HL-60/S4 treated with retinoic acid at 250 ng/mL for 4 days and 3 days (cell line): ENCODE measurements around the gene HOXB13.

Experiments
- in situ Hi-C: fragments of 300-500 bp; cut with MboI; formaldehyde crosslinking; loops from 2 replicates; pipeline ENCODE4 v1.7.0; 2022; ENCODE audit warnings: low sequenced_read_pairs

Gene HOXB13

DNA sequence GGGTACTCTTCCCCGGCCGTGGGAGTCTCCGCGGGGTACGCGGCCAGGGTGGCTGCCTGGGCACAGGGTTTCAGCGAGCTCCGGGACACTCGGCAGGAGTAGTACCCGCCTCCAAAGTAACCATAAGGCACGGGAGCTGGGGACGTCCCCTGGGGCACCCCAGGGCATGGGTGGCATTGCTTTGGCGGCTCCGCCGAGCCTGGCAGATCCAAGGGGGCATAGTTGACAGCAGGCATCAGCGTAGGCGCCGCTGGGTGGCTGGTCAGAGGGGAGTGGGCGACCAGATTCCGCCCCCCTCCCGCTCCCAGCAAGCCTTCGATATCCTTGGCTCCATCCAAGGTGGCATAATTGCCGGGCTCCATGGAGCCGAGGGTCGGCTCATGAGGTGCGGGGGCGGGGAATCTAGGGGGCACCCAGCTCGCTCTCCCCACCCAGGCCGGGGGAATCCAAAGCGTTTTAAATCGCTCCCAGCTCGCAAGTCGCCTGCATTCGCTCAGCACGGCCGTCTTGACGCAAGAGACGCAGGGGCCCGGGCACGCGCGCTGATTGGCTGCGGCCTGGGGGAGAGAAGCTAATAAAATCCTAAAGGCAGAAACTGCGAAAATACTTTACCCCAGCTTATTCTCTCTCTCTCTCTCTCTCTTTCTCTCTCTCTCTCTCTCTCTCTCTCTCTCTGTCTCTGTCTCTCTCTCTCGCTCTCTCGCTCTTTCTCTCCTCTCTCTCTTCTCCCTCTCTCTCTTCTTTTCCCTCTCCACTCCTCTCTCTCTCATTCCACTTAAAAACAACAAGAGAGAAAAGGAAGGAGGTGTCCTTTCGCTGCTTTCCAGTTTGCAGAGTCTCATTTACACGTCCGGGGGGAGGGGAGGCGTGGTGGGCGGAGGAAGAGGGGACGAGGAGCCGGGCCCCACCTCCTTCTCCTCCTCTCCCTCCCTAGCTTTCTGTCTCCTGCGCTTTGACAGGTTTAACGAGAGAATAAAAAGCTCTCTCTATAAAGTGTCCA lies at the start of gene HOXB13:
TSS of gene HOXB13 (minus strand) at position 519 of the 1,000 bp plus-strand sequence. CDS start at position 362, 157 bp downstream.
- in situ Hi-C loops, result no loop called here

DNA sequence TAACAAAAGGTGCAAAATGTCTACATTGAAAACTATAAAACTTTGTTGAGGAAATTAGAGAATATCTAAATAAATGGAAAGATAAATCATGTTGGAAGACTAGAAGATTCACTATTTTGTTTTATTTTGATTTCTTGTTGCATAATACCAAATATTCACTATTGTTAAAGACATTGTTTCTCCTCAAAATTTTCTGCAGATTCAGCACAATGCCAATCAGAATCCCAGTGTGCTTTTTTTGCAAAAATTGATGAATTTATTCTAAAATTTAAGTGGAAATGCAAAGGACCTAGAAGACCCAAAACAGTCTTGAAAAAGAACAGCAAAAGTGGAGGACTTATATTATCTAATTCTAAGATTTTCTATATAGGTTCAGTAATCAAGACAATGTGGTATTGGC lies 48.1 kb upstream of the HOXB13 start:
- in situ Hi-C loops, result no loop called here

DNA sequence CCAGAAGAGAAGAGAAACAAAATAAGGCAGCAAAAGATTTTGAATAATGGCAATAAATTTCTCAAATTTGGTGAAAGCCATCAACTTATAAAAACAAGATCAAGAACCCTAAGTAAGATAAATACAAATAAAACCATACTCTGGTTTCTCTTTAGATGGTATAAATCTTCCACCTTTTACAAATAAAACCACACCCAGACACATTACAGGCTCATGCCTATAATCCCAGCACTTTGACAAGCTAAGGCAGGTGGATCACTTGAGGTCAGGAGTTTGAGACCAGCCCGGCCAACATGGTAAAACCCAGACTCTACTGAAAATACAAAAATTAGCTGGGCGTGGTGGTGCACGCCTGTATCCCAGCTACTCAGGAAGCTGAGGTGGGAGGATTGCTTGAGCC lies 44.7 kb upstream of the HOXB13 start:
- in situ Hi-C loops, result no loop called here

DNA sequence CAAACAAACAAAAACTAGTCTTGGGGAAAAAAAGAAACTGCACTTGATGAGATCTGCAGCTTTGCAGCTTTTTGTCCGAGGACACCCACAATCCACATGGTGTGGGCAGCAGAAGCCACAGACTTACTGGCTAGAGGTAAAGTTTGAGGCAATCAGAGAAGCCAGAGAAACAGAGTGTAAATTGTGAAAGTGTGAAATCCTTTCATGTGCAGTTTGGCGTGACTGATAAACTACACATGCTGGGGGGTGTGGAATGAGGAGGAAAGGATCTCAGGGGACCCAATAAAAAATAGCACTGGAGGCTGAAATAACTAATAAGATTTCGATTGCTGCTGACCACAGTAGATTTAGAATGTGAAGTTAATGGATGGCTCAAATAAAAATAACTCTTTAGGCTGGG lies 42.4 kb upstream of the HOXB13 start:
- in situ Hi-C loops, result no loop called here

DNA sequence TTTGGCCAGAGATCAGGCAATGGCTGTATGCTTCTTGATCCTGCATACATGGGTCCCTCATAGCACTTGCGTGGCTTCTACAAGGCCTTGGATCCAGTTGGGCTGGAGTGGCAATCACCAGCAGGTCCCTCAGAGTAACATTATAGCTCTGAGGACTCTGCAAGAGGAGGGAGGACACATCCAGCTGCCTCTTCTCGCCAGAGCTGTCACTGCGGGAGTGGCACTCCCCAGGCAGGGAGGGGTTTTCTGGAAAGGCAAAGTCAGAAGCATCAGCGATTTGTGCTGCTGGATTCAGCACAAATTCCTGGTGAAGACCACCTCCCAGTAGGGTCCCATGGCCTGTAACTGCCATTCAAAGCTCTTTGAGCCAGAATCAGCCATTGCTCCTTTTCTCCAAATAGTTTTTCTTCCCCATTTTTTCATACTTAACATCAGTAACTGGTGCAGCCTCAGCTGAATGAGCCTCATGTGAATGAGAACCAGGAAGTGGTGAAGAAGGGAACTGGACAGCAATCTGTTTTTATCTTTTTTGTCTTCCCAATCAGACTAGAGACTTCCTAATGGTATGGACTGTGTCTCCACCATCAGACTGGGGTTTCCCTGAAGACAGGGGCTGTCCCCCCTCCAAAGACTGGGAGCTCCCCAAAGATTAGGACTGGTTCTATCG lies 40.6 kb upstream of the HOXB13 start:
- in situ Hi-C loops, result no loop called here

DNA sequence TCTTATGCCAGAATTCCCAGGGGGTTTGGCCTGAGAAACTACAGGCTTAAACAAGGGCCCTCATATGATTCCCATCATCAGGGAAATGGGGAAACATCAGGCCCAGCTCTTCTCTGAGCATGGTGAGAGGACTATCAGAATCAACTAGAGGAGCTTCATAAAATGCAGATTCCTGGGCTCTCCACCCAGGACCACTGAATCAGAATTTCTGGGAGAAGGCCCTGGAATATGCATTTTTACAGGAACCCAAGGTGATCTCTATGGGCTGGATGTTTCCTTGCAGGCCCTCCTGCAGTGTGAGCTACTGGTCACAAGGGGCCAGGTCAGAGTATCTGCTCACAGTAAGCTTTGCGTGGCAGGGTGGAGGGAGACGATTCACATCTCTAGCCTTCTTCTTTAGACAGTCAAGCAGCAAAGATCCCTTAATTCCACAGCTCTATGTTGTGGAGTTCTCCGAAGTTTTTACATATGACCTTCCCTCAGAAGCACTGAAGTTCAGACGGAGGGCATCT lies 38.8 kb upstream of the HOXB13 start:
- in situ Hi-C loops, result no loop called here

DNA sequence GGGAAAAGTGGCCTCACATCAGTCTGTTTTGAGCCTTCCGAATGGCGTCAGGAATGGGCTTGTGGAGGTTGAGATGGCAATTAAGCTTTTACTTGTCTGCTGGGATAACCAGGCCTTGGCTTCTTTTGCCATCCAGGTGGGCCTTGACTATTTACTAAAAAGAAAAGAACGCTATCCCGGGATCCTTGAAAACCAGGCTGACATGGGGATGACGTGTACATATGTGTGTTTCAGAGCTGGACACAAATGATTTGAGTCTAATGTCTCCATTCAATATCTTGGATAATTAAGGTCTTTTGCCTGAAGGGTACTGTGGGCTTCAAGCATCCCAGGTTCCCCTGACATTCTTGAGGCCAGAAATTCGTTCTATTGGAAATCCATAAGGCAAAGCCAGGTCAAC lies 32.6 kb upstream of the HOXB13 start:
- in situ Hi-C loops, result no loop called here

DNA sequence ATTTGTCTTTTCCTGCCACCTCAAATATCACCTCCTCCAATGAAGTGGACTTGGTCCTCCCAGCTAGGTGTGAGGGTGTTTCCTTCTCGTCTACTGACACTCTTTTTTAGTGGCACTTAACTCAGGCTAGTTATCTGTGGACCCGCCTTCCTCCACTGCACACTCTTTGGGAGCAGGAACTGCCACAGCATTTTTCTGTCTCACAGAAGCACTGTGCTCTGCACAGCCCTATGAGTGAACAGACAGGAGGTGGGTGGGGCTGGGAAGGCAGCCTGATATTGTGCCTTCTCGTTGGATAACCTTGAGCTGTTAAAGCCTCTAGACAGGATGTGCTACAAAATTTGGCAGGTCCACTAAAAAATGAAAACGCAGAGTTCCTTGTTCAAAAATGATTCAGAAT lies 31.9 kb upstream of the HOXB13 start:
- in situ Hi-C loops, result no loop called here

DNA sequence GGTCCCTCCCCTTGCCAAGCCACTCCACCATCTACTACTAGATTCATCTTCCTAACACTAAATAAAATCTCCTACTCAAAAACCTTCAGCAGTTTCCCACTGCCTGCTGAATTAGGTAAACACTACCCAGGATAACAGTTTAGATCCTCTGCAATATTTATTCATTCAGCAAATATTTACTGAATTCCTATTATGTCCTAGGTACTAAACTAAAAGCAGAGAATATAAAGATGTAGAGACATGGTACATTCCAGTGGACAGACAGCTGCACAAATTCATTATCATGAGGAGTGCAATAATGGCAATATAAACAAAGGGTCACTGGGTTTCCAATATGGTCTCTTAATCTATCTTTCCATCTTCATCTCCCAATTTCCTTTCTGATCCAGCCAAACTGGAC lies 30.7 kb upstream of the HOXB13 start:
- in situ Hi-C loops, result no loop called here

DNA sequence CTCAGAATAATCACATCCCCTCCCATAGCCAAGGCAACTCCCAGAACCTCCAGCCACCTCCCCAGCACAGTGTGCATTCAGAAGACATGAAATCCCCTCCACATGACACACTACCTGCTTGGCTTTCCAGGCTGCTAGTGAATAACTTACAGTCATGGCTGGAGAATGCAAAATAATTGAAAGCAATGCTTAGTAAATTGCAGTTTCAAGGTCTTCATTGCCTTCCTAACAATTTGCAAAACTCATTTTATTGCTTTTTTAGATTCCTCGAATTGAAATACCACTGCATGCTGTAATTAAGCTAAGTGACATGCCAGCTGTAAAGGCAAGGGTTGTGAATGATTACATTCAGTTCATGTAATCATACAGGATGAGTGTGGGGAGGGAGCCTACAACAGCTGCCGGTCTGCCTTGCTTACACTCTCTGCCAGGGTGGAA lies 29.0 kb upstream of the HOXB13 start:
- in situ Hi-C loops, result no loop called here

DNA sequence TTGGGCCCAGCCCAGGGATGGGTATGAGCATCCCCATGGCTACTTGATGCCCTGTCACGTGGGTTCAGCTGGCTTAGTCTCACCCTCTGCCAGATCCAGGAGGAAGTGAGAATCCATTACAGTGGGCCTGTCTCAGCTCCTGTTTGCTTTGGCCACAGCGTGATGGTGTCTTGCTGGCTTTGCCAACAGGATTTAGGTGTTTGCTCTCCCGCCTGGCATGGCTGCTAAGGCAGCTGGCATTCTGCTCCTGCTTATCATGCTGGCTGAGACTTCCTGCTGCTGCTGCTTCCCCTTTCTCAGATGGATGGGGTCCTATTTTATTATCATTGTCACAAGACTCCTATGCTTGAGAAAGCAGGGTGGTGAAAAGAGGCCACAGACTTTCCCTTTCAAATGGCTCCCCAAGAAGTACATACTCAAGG lies 28.3 kb upstream of the HOXB13 start:
- in situ Hi-C loops, result no loop called here

DNA sequence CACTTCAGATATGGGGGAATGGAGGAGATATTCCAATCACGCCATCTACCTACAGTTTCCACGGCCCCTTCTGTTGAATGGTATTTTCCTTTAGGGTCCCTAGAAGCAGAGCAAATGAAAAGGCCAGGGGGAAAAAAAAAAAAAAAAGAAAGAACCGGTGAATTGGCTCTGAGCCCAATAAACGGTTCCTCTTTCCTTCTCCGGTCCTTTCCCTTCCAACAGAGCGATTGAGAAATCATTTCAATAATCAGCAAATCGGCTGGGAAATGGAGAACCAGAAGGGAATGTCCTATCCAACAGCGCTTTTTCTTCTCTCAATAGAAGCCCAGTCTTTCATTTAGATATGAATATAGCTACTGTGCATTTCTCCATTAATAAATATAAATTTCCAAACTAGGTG lies 26.8 kb upstream of the HOXB13 start:
- in situ Hi-C loops, result no loop called here

DNA sequence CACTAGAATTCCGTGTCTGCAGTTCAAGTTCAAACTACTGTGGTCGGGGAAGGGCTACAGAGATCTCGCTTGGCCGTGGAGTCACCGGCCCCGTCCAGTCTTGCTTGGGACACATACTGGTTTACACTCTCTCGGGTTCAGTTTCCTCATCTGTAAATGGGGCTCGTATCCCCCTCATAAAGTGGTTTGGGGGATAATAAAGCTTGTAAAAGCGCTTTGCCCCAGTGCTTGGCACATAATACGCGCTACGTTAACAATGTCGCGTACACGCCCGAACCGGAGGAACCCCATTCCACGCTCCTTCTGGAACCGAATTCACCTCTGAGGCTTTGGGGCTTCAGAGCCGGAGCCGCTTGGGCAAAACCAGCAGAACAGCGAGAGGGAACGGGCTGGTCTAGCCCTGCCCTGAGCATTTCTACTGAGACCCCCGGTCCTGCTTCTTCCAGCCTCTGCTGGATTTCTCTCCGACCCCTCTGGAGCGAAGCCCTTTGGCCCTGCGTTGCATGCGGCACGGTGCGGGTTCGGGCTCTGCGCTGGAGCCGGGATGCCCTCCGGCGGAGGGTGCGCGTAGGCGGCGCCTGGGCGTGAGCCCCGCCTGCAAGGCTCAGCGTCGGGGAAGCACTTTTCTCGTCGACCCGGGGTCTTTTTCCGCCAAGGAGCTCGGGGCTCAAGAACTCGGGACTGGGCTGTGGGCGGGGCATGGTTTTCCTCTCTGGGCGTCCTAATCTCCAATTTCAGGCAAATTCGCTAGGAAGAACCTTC lies 26.1 kb upstream of the HOXB13 start:
- in situ Hi-C loops, result no loop called here

DNA sequence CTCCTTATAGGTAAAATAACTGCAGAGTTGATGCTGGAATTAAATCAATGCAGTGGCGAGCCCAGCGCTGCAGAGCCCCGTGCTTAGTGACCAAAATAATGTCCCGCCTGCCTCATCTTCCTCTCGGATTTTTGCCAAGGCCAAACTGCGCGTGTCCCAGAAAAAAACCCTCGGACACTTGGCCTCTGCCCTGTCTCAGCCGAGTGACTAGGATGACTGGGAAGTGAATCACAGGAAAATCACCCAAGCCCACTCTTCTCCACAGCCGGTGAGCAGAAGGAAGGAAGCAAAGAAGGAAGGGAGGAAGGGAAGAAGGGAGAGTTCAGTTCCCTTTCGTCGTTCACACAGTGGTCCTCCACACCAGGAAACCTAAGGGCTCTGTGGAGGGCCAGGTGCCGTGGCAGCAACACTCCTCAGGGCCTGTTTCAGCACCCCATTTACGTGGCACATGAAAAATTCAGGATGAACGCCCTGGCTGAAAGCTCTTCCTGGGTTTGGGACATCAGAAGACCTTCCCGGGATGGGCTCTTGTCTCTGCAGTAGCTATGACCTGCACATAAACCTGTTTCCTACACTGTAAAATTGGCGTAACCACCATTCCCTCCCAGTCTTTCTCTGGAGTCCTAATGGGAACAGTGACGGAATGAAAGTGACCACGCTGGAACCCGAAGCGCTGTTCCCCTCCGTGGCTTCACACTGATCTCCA lies 25.4 kb upstream of the HOXB13 start:
- in situ Hi-C loops, result no loop called here

DNA sequence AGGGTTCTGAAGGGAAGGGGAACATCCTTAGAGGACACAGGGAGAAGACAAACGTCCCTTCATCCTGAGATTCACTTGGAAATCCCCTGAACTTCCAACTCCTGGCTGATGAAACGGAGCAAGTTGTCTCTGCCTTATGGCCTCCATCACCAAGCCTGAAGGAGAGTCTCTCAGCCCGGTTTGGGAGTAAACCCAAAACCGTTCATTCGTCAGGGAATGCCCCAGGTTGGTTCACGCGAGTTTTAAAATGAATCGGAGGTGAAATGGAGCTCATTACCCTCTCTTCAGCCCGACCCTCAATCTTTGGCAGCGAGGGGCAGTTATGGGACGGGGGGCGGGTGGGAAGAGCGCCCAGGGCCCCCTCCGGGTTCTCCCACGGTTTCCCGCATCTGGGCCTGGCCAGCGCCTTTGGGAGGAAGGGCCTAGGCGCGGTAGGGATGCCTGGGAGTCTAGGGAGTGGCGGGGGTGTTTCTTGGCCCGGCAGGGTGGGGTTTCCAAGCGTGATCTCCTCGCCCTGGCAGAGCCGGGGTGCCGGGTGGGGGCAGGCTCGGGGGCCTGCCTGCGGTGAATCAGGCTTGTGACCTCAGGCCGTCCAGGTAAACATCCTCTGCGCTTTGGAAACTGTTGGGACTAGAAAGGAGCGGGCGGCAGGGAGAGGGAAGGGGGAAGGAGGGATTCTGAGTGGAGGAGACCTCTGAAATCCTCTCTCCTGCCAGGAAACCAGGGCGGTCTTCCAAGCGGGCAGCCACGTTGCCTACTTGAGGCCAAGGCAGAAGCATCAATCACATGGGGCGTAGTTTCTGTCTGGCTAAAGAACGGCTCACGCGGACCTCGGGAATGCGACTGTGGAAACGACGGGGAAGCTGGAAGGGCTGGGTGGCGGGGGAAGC lies 24.1 kb upstream of the HOXB13 start:
- in situ Hi-C loops, result no loop called here

DNA sequence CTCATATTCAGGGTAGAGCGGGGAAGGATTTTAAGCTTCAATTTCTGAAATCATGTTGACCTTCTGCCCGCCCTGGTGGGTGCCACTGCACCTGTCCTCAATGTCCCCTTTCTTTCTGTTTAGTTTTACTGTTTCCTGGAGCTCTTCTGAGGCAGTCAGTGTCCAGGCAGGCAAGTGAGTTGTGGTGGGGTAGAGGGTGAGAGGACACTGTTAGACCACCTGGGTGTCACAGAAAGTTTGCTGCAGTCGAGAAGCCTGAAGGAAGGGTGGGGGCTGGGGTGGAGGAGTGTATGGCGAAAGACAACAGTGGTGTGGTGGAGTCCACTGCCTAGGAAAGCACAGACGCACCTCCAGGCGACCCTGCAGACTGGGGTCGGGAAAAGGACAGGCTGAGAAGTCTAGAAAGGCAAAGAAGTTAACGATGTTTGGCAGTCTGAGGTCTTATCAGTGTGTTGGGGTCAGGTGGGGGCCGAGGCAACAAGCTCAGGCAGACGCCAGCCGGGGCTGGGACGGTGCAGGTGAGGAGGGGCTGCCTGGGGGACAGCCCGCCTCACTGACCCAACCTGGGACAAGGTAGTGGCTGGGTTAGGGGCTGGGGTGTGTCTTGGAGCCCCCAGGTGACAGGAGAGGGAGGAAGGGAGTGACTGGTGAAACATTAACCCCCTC lies 23.3 kb upstream of the HOXB13 start:
- in situ Hi-C loops, result no loop called here

DNA sequence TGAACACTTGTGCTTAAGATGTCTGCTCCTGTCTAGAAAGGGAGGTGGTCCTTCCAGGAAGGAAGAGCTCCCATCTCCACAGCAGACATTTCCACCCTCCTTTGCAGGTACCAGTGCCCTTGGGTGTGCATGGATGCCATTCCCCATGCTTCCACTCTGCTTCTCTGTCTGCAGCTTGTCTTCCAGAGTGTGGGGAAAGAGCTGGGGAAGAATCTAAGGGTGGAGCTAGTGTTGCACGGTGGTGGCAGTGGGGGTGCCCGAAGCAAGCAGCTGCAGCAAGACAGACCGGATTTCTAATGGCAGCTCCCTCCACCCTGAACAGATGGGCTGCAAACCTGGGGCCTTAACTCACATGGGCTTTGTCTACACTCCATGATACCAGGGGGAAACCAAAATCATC lies 22.6 kb upstream of the HOXB13 start:
- in situ Hi-C loops, result no loop called here

DNA sequence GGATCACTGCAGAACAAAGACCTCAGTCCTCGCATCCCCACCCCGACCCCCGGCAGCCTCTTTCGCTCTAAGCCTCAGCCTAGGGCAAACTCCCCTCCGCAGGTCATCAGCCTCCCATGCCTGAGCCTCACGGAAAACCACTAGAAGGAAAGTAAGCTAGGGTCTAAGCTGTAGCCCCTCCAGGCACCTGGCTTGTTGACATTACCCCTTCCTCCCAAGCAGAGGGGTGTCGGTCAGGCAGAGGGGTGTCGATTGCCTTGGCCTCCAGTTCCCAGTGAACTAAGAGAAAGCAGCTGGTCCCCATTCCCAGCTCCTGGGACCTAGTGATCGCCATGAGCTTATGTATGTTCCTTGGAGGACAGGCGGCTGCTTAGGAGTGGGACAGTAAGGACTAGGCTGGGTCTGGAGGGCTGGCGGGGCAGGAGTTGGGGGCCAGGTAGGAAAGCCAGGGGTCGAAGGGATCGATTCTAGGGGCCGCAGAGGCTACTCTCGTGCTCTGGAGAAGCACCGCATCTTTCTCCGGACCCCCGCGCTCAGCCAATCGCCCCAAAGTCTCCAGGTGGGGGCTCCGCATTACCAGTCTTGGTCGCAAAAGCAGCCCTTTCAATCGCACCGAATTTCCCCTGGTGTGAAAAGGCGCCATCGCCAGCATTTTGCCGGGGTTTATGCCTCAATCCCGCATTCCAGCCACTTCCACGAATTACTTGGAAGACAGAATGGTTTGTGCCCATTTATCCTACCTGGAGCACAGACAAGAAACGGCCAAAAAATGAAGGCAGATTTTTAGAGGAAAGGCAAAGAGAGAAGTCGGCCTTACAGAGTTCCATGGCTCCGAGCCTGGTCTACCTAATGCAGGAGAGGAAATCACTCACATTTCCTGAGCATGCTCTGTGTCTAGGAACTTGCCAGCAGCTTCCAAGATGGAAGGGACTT lies 21.3 kb upstream of the HOXB13 start:
- in situ Hi-C loops, result no loop called here
